Liver (tissue), 3 donors: Measurements from ENCODE around the gene CHID1.

ENCODE experiments used
- ATF3 ChIP-seq: IDR thresholded peaks from 2 replicates; pipeline ENCODE4 v1.6.1; 2016; ENCODE audit warnings: antibody characterized with exemption
- CTCF ChIP-seq: fragments of 150-350 bp; IDR thresholded peaks from 2 replicates; pipeline ENCODE4 v1.5.1; 2017; ENCODE audit warnings: improper control_type of control experiment, low read depth, low read length; ENCODE audit not compliant: missing input control
- EGR1 ChIP-seq, 2 donors: IDR thresholded peaks; 2 replicates each; pipeline ENCODE4 v1.6.1; 2016 to 2018; ENCODE audit warnings: antibody characterized with exemption in 2 of 2, low read depth in 2 of 2
- GABPA ChIP-seq, 2 donors: IDR thresholded peaks in 1 of 2; conservative IDR thresholded peaks in 1 of 2; 2 replicates each; pipeline ENCODE4 v1.6.1; 2016; ENCODE audit warnings: antibody characterized with exemption in 2 of 2, mild to moderate bottlenecking in 1 of 2, moderate library complexity in 1 of 2
- JUND ChIP-seq, 2 donors: IDR thresholded peaks; 2 replicates each; pipeline ENCODE4 v1.6.1; 2016; ENCODE audit warnings: antibody characterized with exemption in 2 of 2
- MAX ChIP-seq: IDR thresholded peaks from 2 replicates; pipeline ENCODE4 v1.6.1; 2016; ENCODE audit warnings: antibody characterized with exemption
- SP1 ChIP-seq: IDR thresholded peaks from 2 replicates; pipeline ENCODE4 v1.6.1; 2018; ENCODE audit warnings: antibody characterized with exemption, mild to moderate bottlenecking
- ZBTB33 ChIP-seq: IDR thresholded peaks from 2 replicates; pipeline ENCODE4 v1.6.1; 2016; ENCODE audit warnings: antibody characterized with exemption
- donor health status: healthy.
- donor health status: healthy.

GRCh38 chr11:862081-862661, 48.4 kb downstream of the CHID1 start:
- TF ChIP-seq ZBTB33 (no peak), SP1 (no peak), CTCF (no peak), ATF3 (no peak), JUND (IDR thresholded peaks at IDR 0.05) (no peak), GABPA (IDR thresholded peaks at IDR 0.05 in 1 of 2, conservative IDR thresholded peaks at IDR 0.05 in 1 of 2) (no peak), MAX (no peak), EGR1 (IDR thresholded peaks at IDR 0.05; ENCODE audit: low read depth in 2 of 2) (no peak)
